MM.1S (cell line): Measurements from ENCODE around the gene CYP19A1.

Source experiments
- DNase-seq: peaks from one replicate; pipeline ENCODE4 v3.0.0-alpha.2; 2015
- H2AFZ ChIP-seq: fragments of 300-600 bp; sonication (generic); 2 replicates; pipeline ENCODE4 v1.6.0; 2016; ENCODE audit warnings: antibody characterized with exemption, low read length
- H3F3A ChIP-seq: fragments of 300-600 bp; sonication (generic); 2 replicates; pipeline ENCODE4 v1.6.1; 2016; ENCODE audit warnings: mild to moderate bottlenecking, antibody characterized with exemption, low read length, moderate library complexity, mixed read lengths; ENCODE audit not compliant: insufficient read depth
- H3K27ac ChIP-seq: fragments of 300-600 bp; sonication (generic); 2 replicates; pipeline ENCODE4 v1.5.1; 2016; ENCODE audit warnings: mild to moderate bottlenecking, low read length
- H3K27me3 ChIP-seq: fragments of 300-600 bp; sonication (generic); replicated peaks from 2 replicates; pipeline ENCODE4 v1.6.0; 2016; ENCODE audit warnings: low read length; ENCODE audit not compliant: insufficient read depth
- H3K36me3 ChIP-seq: fragments of 300-600 bp; sonication (generic); replicated peaks from 2 replicates; pipeline ENCODE4 v1.6.1; 2016; ENCODE audit warnings: mild to moderate bottlenecking, low read length, mixed read lengths; ENCODE audit not compliant: insufficient read depth
- H3K4me1 ChIP-seq: fragments of 300-600 bp; sonication (generic); 2 replicates; pipeline ENCODE4 v1.6.1; 2016; ENCODE audit warnings: low read length, mixed read lengths
- H3K4me2 ChIP-seq: fragments of 300-600 bp; sonication (generic); 2 replicates; pipeline ENCODE4 v1.6.0; 2016; ENCODE audit warnings: low read depth, low read length
- H3K4me3 ChIP-seq: fragments of 300-600 bp; sonication (generic); 2 replicates; pipeline ENCODE4 v1.5.1; 2016; ENCODE audit warnings: low read length, mixed read lengths
- H3K79me2 ChIP-seq: fragments of 300-600 bp; sonication (generic); 2 replicates; pipeline ENCODE4 v1.6.1; 2016; ENCODE audit warnings: mixed run types, low read length, mixed read lengths
- H3K9ac ChIP-seq: fragments of 300-600 bp; sonication (generic); 2 replicates; pipeline ENCODE4 v1.6.1; 2016; ENCODE audit warnings: low read length, mixed read lengths
- H3K9me2 ChIP-seq: fragments of 300-600 bp; sonication (generic); replicated peaks from 2 replicates; pipeline ENCODE4 v1.6.1; 2016; ENCODE audit warnings: mild to moderate bottlenecking, low read length, mixed read lengths; ENCODE audit not compliant: insufficient read depth
- H3K9me3 ChIP-seq: fragments of 300-600 bp; sonication (generic); replicated peaks from 2 replicates; pipeline ENCODE4 v1.6.1; 2016; ENCODE audit warnings: mild to moderate bottlenecking, low read length, mixed read lengths; ENCODE audit not compliant: insufficient read depth
- H4K20me1 ChIP-seq: fragments of 300-600 bp; sonication (generic); 2 replicates; pipeline ENCODE4 v1.6.1; 2016; ENCODE audit warnings: mild to moderate bottlenecking, low read length, moderate library complexity, mixed read lengths; ENCODE audit not compliant: insufficient read depth
- CTCF ChIP-seq: fragments of 300-600 bp; sonication (generic); IDR thresholded peaks from 2 replicates; pipeline ENCODE4 v1.5.1; 2016; ENCODE audit warnings: antibody characterized with exemption, low read length, mixed read lengths
- EZH2 ChIP-seq: fragments of 300-600 bp; sonication (generic); optimal IDR thresholded peaks from 2 replicates; pipeline ENCODE3; 2017; ENCODE audit warnings: low read depth, mild to moderate bottlenecking, antibody characterized with exemption, low read length, mixed read lengths
- EZH2phosphoT487 ChIP-seq: fragments of 300-600 bp; sonication (generic); IDR thresholded peaks from 2 replicates; pipeline ENCODE4 v1.6.1; 2018; ENCODE audit warnings: antibody characterized with exemption, low read length

CYP19A1 gene

GRCh38 chr15:51349156-51349844 lies 10.9 kb upstream of the CYP19A1 start:
- Histone ChIP-seq H3K4me1 (peaks cover 24% of the 10 kb centered on the region), H3K9me2 (no peaks in the 10 kb centered on the region), H4K20me1 (no peaks in the 10 kb centered on the region), H3K36me3 (no peaks in the 10 kb centered on the region), H3K9me3 (no peaks in the 10 kb centered on the region), H3K9ac (peak overlapping the region; percentile 20; the same call in 1 of the 2 replicates), H3K4me2 (peak overlapping the region; percentile 92), H3K27ac (peak overlapping the region; percentile 59; the same call in 1 of the 2 replicates), H3K79me2 (no peaks in the 10 kb centered on the region), H3K27me3 (peaks cover 30% of the 10 kb centered on the region), H2AFZ (no peak overlapping the region), H3F3A (peaks cover 12% of the 10 kb centered on the region), H3K4me3 (peak overlapping the region; percentile 22)
- peak; percentile 14 for DNase-seq
- TF ChIP-seq EZH2 (no peak), EZH2phosphoT487 (no peak), CTCF (no peak)

- peak overlapping the region; percentile 59; the same call in 1 of the 2 replicates for H3K27ac ChIP-seq
- TF ChIP-seq EZH2phosphoT487 (no peak), EZH2 (no peak), CTCF (no peak)
- H3K4me1 ChIP-seq = peaks cover 24% of the 10 kb centered on the region
- peak; percentile 91 for DNase-seq
- H3F3A ChIP-seq = peaks cover 12% of the 10 kb centered on the region
- H4K20me1 ChIP-seq = no peaks in the 10 kb centered on the region
- H3K36me3 ChIP-seq = no peaks in the 10 kb centered on the region
- H3K4me2 ChIP-seq = peak overlapping the region; percentile 92
- H2AFZ ChIP-seq = no peak overlapping the region
- no peak overlapping the region; the same call in 1 of the 2 replicates for H3K9ac ChIP-seq
- no peaks in the 10 kb centered on the region for H3K79me2 ChIP-seq
- H3K9me3 ChIP-seq = no peaks in the 10 kb centered on the region
- no peaks in the 10 kb centered on the region for H3K9me2 ChIP-seq
- H3K4me3 ChIP-seq = peak overlapping the region; percentile 22
- H3K27me3 ChIP-seq = peaks cover 30% of the 10 kb centered on the region
These were observed 10.3 kb upstream of the CYP19A1 start for GRCh38 chr15:51348688-51349087.

GRCh38 chr15:51346136-51346535 lies 7.7 kb upstream of the CYP19A1 start:
- TF ChIP-seq EZH2 (no peak), CTCF (no peak), EZH2phosphoT487 (no peak)
- peaks cover 24% of the 10 kb centered on the region for H3K4me1 ChIP-seq
- no peak overlapping the region for H3K27ac ChIP-seq
- H3K79me2 ChIP-seq = no peaks in the 10 kb centered on the region
- no peak overlapping the region for H3K9ac ChIP-seq
- H3F3A ChIP-seq = peaks cover 12% of the 10 kb centered on the region
- H3K36me3 ChIP-seq = no peaks in the 10 kb centered on the region
- no peak for DNase-seq
- H3K9me3 ChIP-seq = no peaks in the 10 kb centered on the region
- H4K20me1 ChIP-seq = no peaks in the 10 kb centered on the region
- H3K27me3 ChIP-seq = peaks cover 24% of the 10 kb centered on the region
- no peak overlapping the region for H3K4me3 ChIP-seq
- no peak overlapping the region for H2AFZ ChIP-seq
- no peak overlapping the region for H3K4me2 ChIP-seq
- no peaks in the 10 kb centered on the region for H3K9me2 ChIP-seq
